Type B pancreatic cell (in vitro differentiated cells): ENCODE results near the gene ANKRD13B. TPM values are rescaled to one million over a fixed set of nuclear protein-coding genes. Genes with fewer than 3 reads are reported as not detected.

Experiments used
- DNase-seq: peaks from one replicate; pipeline ENCODE4 v3.0.0; 2021; ENCODE audit warnings: mixed read lengths; ENCODE audit not compliant: unreplicated experiment; ENCODE audit errors: extremely low spot score
- H3K27ac Mint-ChIP-seq: 2 replicates; pipeline ENCODE4 v1.8.0; 2021; ENCODE audit warnings: mild to moderate bottlenecking, mixed read lengths
- H3K27me3 Mint-ChIP-seq: 2 replicates; pipeline ENCODE4 v1.8.0; 2021; ENCODE audit warnings: mixed read lengths
- H3K36me3 Mint-ChIP-seq: 2 replicates; pipeline ENCODE4 v1.8.0; 2021; ENCODE audit warnings: mixed read lengths
- H3K4me1 Mint-ChIP-seq: one replicate; pipeline ENCODE4 v1.8.0; 2021; ENCODE audit warnings: mixed read lengths; ENCODE audit not compliant: unreplicated experiment
- H3K4me3 Mint-ChIP-seq: 2 replicates; pipeline ENCODE4 v1.8.0; 2021; ENCODE audit warnings: mild to moderate bottlenecking, mixed read lengths
- H3K9me3 Mint-ChIP-seq: 2 replicates; pipeline ENCODE4 v1.8.0; 2021; ENCODE audit warnings: mixed read lengths
- CTCF ChIP-seq: fragments of 200-600 bp; sonication (generic); conservative IDR thresholded peaks from 2 replicates; pipeline ENCODE4 v1.5.0; 2021; ENCODE audit warnings: antibody characterized with exemption, mild to moderate bottlenecking
- total RNA-seq: library from RNA; stranded (reverse); gene quantifications from 2 replicates; pipeline ENCODE4 v1.2.1, GENCODE V29; 2021; ENCODE audit warnings: low replicate concordance

The ANKRD13B gene
- total RNA-seq, 1 donor from 2014 or later: 50.5 TPM

- Mint-ChIP-seq H3K27me3 (no peaks in the 10 kb centered on the region), H3K9me3 (no peaks in the 10 kb centered on the region), H3K4me3 (no peak overlapping the region), H3K27ac (no peak overlapping the region), H3K4me1 (peaks cover 6% of the 10 kb centered on the region), H3K36me3 (peaks cover 8% of the 10 kb centered on the region)
- no peak for DNase-seq
- TF ChIP-seq CTCF: no peak
Measured at GRCh38 chr17:29578626-29579485, 14.1 kb upstream of the ANKRD13B start.

GRCh38 chr17:29579866-29580771, 12.8 kb upstream of the ANKRD13B start:
- Mint-ChIP-seq H3K36me3 (peaks cover 8% of the 10 kb centered on the region), H3K27me3 (no peaks in the 10 kb centered on the region), H3K4me3 (peak overlapping the region; percentile 29), H3K4me1 (peaks cover 14% of the 10 kb centered on the region), H3K9me3 (no peaks in the 10 kb centered on the region), H3K27ac (peak overlapping the region; percentile 67)
- peak; percentile 86 for TF ChIP-seq CTCF
- DNase-seq: peak; percentile 81

GRCh38 chr17:29581583-29582253, 11.2 kb upstream of the ANKRD13B start:
- Mint-ChIP-seq H3K36me3 (peaks cover 8% of the 10 kb centered on the region), H3K4me1 (peaks cover 14% of the 10 kb centered on the region), H3K4me3 (no peak overlapping the region), H3K27ac (no peak overlapping the region), H3K9me3 (no peaks in the 10 kb centered on the region), H3K27me3 (no peaks in the 10 kb centered on the region)
- no peak for DNase-seq
- TF ChIP-seq CTCF: no peak

GRCh38 chr17:29582254-29582765, 10.6 kb upstream of the ANKRD13B start:
- Mint-ChIP-seq H3K27me3 (no peaks in the 10 kb centered on the region), H3K4me3 (no peak overlapping the region), H3K4me1 (peaks cover 14% of the 10 kb centered on the region), H3K36me3 (peaks cover 8% of the 10 kb centered on the region), H3K9me3 (no peaks in the 10 kb centered on the region), H3K27ac (no peak overlapping the region)
- no peak for TF ChIP-seq CTCF
- no peak for DNase-seq

GRCh38 chr17:29582772-29583171, 10.2 kb upstream of the ANKRD13B start:
- peaks cover 14% of the 10 kb centered on the region for H3K4me1 Mint-ChIP-seq
- H3K36me3 Mint-ChIP-seq: peaks cover 8% of the 10 kb centered on the region
- H3K9me3 Mint-ChIP-seq: no peaks in the 10 kb centered on the region
- no peak overlapping the region for H3K27ac Mint-ChIP-seq
- H3K4me3 Mint-ChIP-seq: no peak overlapping the region
- no peak for TF ChIP-seq CTCF
- H3K27me3 Mint-ChIP-seq: no peaks in the 10 kb centered on the region
- DNase-seq: no peak
